SK-N-DZ (cell line): ENCODE data around the gene NR1D2.
"Not testable (repeated sequence)": the region's sequence is repeated elsewhere in the genome, so short reads cannot be mapped to it uniquely, and the experiment has no call there.

ENCODE experiments used
- DNase-seq: peaks from one replicate; pipeline ENCODE4 v3.0.0-alpha.2; 2015; ENCODE audit warnings: low spot score

Gene NR1D2

GRCh38 chr3:24003466-24003865 is 58.4 kb downstream of the NR1D2 start:
- no peak for DNase-seq

- no peak for DNase-seq
These were observed 59.3 kb downstream of the NR1D2 start for GRCh38 chr3:24004171-24004938.

GRCh38 chr3:24005669-24006068 is 60.6 kb downstream of the NR1D2 start:
- no peak for DNase-seq

- not testable (repeated sequence) for DNase-seq
These were observed 65.7 kb downstream of the NR1D2 start for GRCh38 chr3:24010834-24011233.

GRCh38 chr3:24012589-24013269 is 67.6 kb downstream of the NR1D2 start:
- no peak for DNase-seq

GRCh38 chr3:24017305-24017704 is 72.2 kb downstream of the NR1D2 start:
- DNase-seq, result no peak

- no peak for DNase-seq
These were observed 73.9 kb downstream of the NR1D2 start for GRCh38 chr3:24018784-24019570.

- DNase-seq, result no peak
These were observed 74.5 kb downstream of the NR1D2 start for GRCh38 chr3:24019585-24019984.

GRCh38 chr3:24020036-24020691 is 75.1 kb downstream of the NR1D2 start:
- no peak for DNase-seq

- DNase-seq, result peak; percentile 43
These were observed 78.1 kb downstream of the NR1D2 start for GRCh38 chr3:24023197-24023596.

GRCh38 chr3:24025805-24026204 is 80.7 kb downstream of the NR1D2 start:
- DNase-seq, result no peak

- not testable (repeated sequence) for DNase-seq
These were observed 81.6 kb downstream of the NR1D2 start for GRCh38 chr3:24026665-24027064.

- DNase-seq, result no peak
These were observed 82.9 kb downstream of the NR1D2 start for GRCh38 chr3:24027946-24028345.
